Coronary artery (tissue), 2 donors: ENCODE results near the gene ARL5C.

Experiments used
- DNase-seq: peaks from one replicate; pipeline ENCODE4 v3.0.0-alpha.2; 2017; ENCODE audit warnings: low spot score
- H3K27ac ChIP-seq, 2 donors: fragments of 200-600 bp; sonication (generic); one replicate each; pipeline ENCODE4 v1.5.1; 2016 to 2019
- H3K4me3 ChIP-seq: fragments of 200-600 bp; sonication (generic); 2 replicates; pipeline ENCODE4 v1.5.1; 2016; ENCODE audit warnings: mild to moderate bottlenecking, moderate library complexity
- CTCF ChIP-seq: fragments of 200-600 bp; sonication (generic); IDR thresholded peaks from one replicate; pipeline ENCODE4 v1.5.1; 2019; ENCODE audit warnings: antibody characterized with exemption

ARL5C gene

DNA sequence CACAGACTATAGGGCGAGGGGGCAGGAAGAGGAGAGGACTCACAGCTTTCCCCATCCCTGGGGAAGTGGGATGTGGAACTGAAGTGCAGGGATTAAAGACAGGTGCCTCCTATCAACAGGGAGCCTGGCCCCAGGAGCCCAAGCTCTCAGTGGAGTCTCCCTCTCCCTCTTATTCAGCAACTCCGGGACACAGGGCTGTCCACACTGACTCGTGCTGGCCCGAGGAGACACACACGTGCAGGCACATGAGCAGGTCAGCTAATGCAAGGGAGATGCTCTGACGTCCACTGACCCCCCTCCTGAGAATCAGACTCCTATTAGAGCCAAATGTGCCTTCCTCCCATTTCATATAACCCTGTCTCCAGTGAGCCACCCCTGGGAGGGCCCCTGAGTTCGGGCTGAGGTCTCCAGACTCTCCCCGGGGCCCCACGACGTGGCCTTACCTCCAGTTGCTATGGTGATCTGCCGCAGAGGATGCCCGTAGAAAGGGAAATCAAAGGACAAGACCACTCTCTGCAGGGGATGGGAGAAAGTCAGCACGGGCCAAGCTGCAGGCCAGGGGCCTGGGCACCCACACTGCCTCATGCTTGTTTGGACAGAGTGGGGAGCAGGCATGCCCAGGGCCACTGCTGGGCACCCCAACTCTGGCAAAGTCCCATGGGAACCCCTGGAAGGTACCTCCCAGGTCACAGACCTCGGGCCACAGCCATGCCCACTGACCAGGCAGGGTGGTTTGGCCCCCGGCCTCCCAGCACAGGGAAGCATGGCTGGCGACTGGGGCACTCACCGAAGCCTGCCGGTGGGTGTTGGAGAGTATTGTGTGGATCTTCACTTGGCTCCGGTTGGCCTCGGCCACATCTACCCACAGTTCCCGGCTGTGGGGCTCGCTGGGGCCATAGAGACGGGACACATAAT is 57.2 kb downstream of the ARL5C start:
- DNase-seq, result no peak
- H3K27ac ChIP-seq, result no peak overlapping the region
- no peak for TF ChIP-seq CTCF
- H3K4me3 ChIP-seq, result no peak overlapping the region

GRCh38 chr17:39107973-39108372 is 58.0 kb downstream of the ARL5C start:
- Histone ChIP-seq H3K27ac (no peak overlapping the region), H3K4me3 (no peak overlapping the region)
- DNase-seq, result no peak
- no peak for TF ChIP-seq CTCF

DNA sequence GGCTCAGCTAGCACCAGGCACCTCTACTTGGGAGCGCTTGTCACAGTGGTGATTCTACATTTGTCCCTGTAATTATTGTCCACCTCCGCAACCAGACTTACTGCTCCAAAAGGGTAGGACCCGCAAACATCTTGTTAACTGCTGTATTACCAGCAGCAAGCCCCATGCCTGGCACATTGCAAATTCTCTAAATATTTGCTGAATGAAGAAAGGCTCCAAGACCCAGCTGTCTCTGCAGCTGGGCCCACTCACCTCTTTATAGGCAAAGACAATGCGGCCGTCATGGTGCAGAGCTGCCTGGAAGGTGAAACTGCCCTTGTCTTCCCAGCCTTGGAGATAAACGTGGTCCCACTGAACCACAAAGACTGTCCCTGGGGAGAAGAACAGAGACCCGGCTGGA is 58.8 kb downstream of the ARL5C start:
- no peak for TF ChIP-seq CTCF
- no peak overlapping the region for H3K27ac ChIP-seq
- no peak for DNase-seq
- no peak overlapping the region for H3K4me3 ChIP-seq
